Duodenal mucosa (tissue), 2 donors: ENCODE results near the gene POU4F1.
"Not testable (repeated sequence)": the region's sequence is repeated elsewhere in the genome, so short reads cannot be mapped to it uniquely, and the experiment has no call there.

Source experiments
- H3K27ac ChIP-seq: one replicate; pipeline ENCODE4 v1.7.0; 2013; ENCODE audit warnings: low read depth, low read length
- H3K27me3 ChIP-seq, 2 donors: one replicate each; pipeline ENCODE4 v1.7.0; 2013; ENCODE audit warnings: low read length in 2 of 2, control low read depth in 1 of 2; ENCODE audit not compliant: insufficient read depth in 2 of 2, control insufficient read depth in 1 of 2
- H3K36me3 ChIP-seq, 2 donors: one replicate each; pipeline ENCODE4 v1.7.0; 2013; ENCODE audit warnings: low read length in 2 of 2, control low read depth in 1 of 2; ENCODE audit not compliant: insufficient read depth in 2 of 2, control insufficient read depth in 1 of 2
- H3K4me1 ChIP-seq, 2 donors: one replicate each; pipeline ENCODE4 v1.7.0; 2013; ENCODE audit warnings: low read length in 2 of 2, control low read depth in 1 of 2; ENCODE audit not compliant: insufficient read depth in 2 of 2, control insufficient read depth in 1 of 2
- H3K4me3 ChIP-seq, 2 donors: one replicate each; pipeline ENCODE4 v1.7.0; 2013; ENCODE audit warnings: low read length in 2 of 2, low read depth in 1 of 2
- H3K9ac ChIP-seq, 2 donors: one replicate each; pipeline ENCODE4 v1.7.0; 2013; ENCODE audit warnings: low read length in 2 of 2, low read depth in 1 of 2
- H3K9me3 ChIP-seq, 2 donors: one replicate each; pipeline ENCODE4 v1.7.0; 2013; ENCODE audit warnings: low read length in 2 of 2, control low read depth in 1 of 2; ENCODE audit not compliant: control insufficient read depth in 1 of 2

POU4F1 gene

GRCh38 chr13:78603240-78603957 is at the start of gene POU4F1:
Gene POU4F1 (minus strand): TSS chr13:78603552. CDS start chr13:78603326, 226 bp downstream.
- Histone ChIP-seq H3K9me3 (no peaks in the 10 kb centered on the region), H3K27me3 (peaks cover 89 to 94% of the 10 kb centered on the region in 2 donors), H3K36me3 (no peaks in the 10 kb centered on the region), H3K4me1 (peaks cover 22 to 40% of the 10 kb centered on the region in 2 donors), H3K27ac (no peak within 1 kb of the TSS), H3K9ac (no peak within 1 kb of the TSS), H3K4me3 (peak within 1 kb of the TSS; percentile 49 to 59)

- peaks cover 0 to 4% of the 10 kb centered on the region in 2 donors for H3K36me3 ChIP-seq
- no peaks in the 10 kb centered on the region for H3K9me3 ChIP-seq
- H3K27ac ChIP-seq = no peak overlapping the region
- H3K4me3 ChIP-seq = no peak overlapping the region
- H3K4me1 ChIP-seq = peaks cover 10 to 19% of the 10 kb centered on the region in 2 donors
- H3K27me3 ChIP-seq = no peaks in the 10 kb centered on the region
- H3K9ac ChIP-seq = no peak overlapping the region
Observed at GRCh38 chr13:78652651-78653050, 49.3 kb upstream of the POU4F1 start.

GRCh38 chr13:78650717-78651083 is 47.3 kb upstream of the POU4F1 start:
- Histone ChIP-seq H3K4me1 (peaks cover 15 to 18% of the 10 kb centered on the region in 2 donors), H3K4me3 (no peak overlapping the region), H3K9ac (no peak overlapping the region), H3K9me3 (no peaks in the 10 kb centered on the region), H3K27me3 (no peaks in the 10 kb centered on the region), H3K27ac (no peak overlapping the region), H3K36me3 (peaks cover 0 to 2% of the 10 kb centered on the region in 2 donors)

- no peak overlapping the region for H3K4me3 ChIP-seq
- no peak overlapping the region for H3K27ac ChIP-seq
- H3K36me3 ChIP-seq = no peaks in the 10 kb centered on the region
- no peaks in the 10 kb centered on the region for H3K27me3 ChIP-seq
- no peaks in the 10 kb centered on the region for H3K9me3 ChIP-seq
- no peak overlapping the region for H3K9ac ChIP-seq
- peaks cover 15 to 18% of the 10 kb centered on the region in 2 donors for H3K4me1 ChIP-seq
Observed at GRCh38 chr13:78649997-78650716, 46.8 kb upstream of the POU4F1 start.

GRCh38 chr13:78647109-78647678 is 43.8 kb upstream of the POU4F1 start:
- not testable (repeated sequence) for H3K36me3 ChIP-seq, H3K4me3 ChIP-seq, H3K9ac ChIP-seq, H3K9me3 ChIP-seq, H3K27me3 ChIP-seq, H3K27ac ChIP-seq
- H3K4me1 ChIP-seq = peaks cover 15 to 18% of the 10 kb centered on the region in 2 donors

GRCh38 chr13:78638216-78638615 is 34.9 kb upstream of the POU4F1 start:
- no peaks in the 10 kb centered on the region for H3K4me1 ChIP-seq
- H3K4me3 ChIP-seq = no peak overlapping the region
- no peaks in the 10 kb centered on the region for H3K9me3 ChIP-seq
- no peak overlapping the region for H3K9ac ChIP-seq
- no peak overlapping the region for H3K27ac ChIP-seq
- H3K36me3 ChIP-seq = peaks cover 26 to 40% of the 10 kb centered on the region in 2 donors
- H3K27me3 ChIP-seq = no peaks in the 10 kb centered on the region

- Histone ChIP-seq H3K36me3 (peaks cover 32 to 50% of the 10 kb centered on the region in 2 donors), H3K27me3 (no peaks in the 10 kb centered on the region), H3K4me1 (no peaks in the 10 kb centered on the region), H3K9ac (no peak overlapping the region), H3K9me3 (no peaks in the 10 kb centered on the region), H3K4me3 (no peak overlapping the region), H3K27ac (no peak overlapping the region)
Observed at GRCh38 chr13:78636495-78636894, 33.1 kb upstream of the POU4F1 start.

- peaks cover 32 to 50% of the 10 kb centered on the region in 2 donors for H3K36me3 ChIP-seq
Observed at GRCh38 chr13:78632996-78633395, 29.6 kb upstream of the POU4F1 start.

GRCh38 chr13:78631077-78631476 is 27.7 kb upstream of the POU4F1 start:
- H3K36me3 ChIP-seq = peaks cover 20 to 33% of the 10 kb centered on the region in 2 donors
- peaks cover 0 to 10% of the 10 kb centered on the region in 2 donors for H3K4me1 ChIP-seq
- no peaks in the 10 kb centered on the region for H3K9me3 ChIP-seq
- no peak overlapping the region for H3K9ac ChIP-seq
- no peaks in the 10 kb centered on the region for H3K27me3 ChIP-seq
- H3K4me3 ChIP-seq = no peak overlapping the region
- H3K27ac ChIP-seq = no peak overlapping the region

More at GRCh38 chr13:78632996-78633395, 29.6 kb upstream of the POU4F1 start:
- peaks cover 0 to 10% of the 10 kb centered on the region in 2 donors for H3K4me1 ChIP-seq
- H3K9ac ChIP-seq = no peak overlapping the region
- H3K4me3 ChIP-seq = no peak overlapping the region
- H3K9me3 ChIP-seq = no peaks in the 10 kb centered on the region
- no peak overlapping the region for H3K27ac ChIP-seq
- H3K27me3 ChIP-seq = no peaks in the 10 kb centered on the region

- H3K9me3 ChIP-seq = no peaks in the 10 kb centered on the region
- no peak overlapping the region for H3K27ac ChIP-seq
- H3K36me3 ChIP-seq = peaks cover 20 to 33% of the 10 kb centered on the region in 2 donors
- peaks cover 0 to 10% of the 10 kb centered on the region in 2 donors for H3K4me1 ChIP-seq
- no peaks in the 10 kb centered on the region for H3K27me3 ChIP-seq
- H3K9ac ChIP-seq = no peak overlapping the region
- no peak overlapping the region for H3K4me3 ChIP-seq
Observed at GRCh38 chr13:78630511-78630910, 27.2 kb upstream of the POU4F1 start.
